Measurements from ENCODE around the gene CD7. TPM values are rescaled to one million over a fixed set of nuclear protein-coding genes. Genes with fewer than 3 reads are reported as not detected.

Gene CD7
- total and polyA plus RNA-seq, 2 donors from 2014 or later = 1.0 to 9.2 TPM

GRCh38 chr17:82345151-82345976 is 28.0 kb upstream of the CD7 start:
- FAIRE-seq = no peak

GRCh38 chr17:82344175-82344907 is 26.9 kb upstream of the CD7 start:
- no peak overlapping the region for H3K4me3 ChIP-seq (ENCODE audit: low read length in 3 of 3)
- peaks cover 0 to 3% (median 0%) of the 10 kb centered on the region in 3 donors for H3K4me1 ChIP-seq (ENCODE audit: control insufficient read depth in 2 of 3, insufficient read depth in 2 of 3, low read depth in 1 of 3, low read length in 3 of 3)
- no peak overlapping the region for H3K27ac ChIP-seq (ENCODE audit: low read depth in 2 of 2, low read length in 2 of 2)
- intact Hi-C loops (cut with DNase I) = no loop called here
- DNase-seq (no peak), FAIRE-seq (no peak)
- H3K27me3 ChIP-seq (ENCODE audit: control insufficient read depth, insufficient read depth, low read length) = no peaks in the 10 kb centered on the region
- H3K9ac ChIP-seq (ENCODE audit: low read length in 3 of 3) = no peak overlapping the region
- no peaks in the 10 kb centered on the region for H3K36me3 ChIP-seq (ENCODE audit: control insufficient read depth in 2 of 3, insufficient read depth in 3 of 3, low read length in 3 of 3)
- no peak for TF ChIP-seq CTCF (IDR thresholded peaks at IDR 0.05; ENCODE audit: borderline replicate concordance, extremely low read depth, insufficient read depth)
- H3K9me3 ChIP-seq (ENCODE audit: control insufficient read depth in 2 of 3, insufficient read depth in 1 of 3, low read length in 3 of 3) = no peaks in the 10 kb centered on the region

More at GRCh38 chr17:82345151-82345976, 28.0 kb upstream of the CD7 start:
- Histone ChIP-seq H3K27me3 (ENCODE audit: control insufficient read depth, insufficient read depth, low read length) (no peaks in the 10 kb centered on the region), H3K27ac (ENCODE audit: low read depth in 2 of 2, low read length in 2 of 2) (no peak overlapping the region), H3K4me3 (ENCODE audit: low read length in 3 of 3) (no peak overlapping the region), H3K4me1 (ENCODE audit: control insufficient read depth in 2 of 3, insufficient read depth in 2 of 3, low read depth in 1 of 3, low read length in 3 of 3) (no peaks in the 10 kb centered on the region), H3K36me3 (ENCODE audit: control insufficient read depth in 2 of 3, insufficient read depth in 3 of 3, low read length in 3 of 3) (no peaks in the 10 kb centered on the region), H3K9me3 (ENCODE audit: control insufficient read depth in 2 of 3, insufficient read depth in 1 of 3, low read length in 3 of 3) (no peaks in the 10 kb centered on the region), H3K9ac (ENCODE audit: low read length in 3 of 3) (no peak overlapping the region)
- no peak for TF ChIP-seq CTCF (IDR thresholded peaks at IDR 0.05; ENCODE audit: borderline replicate concordance, extremely low read depth, insufficient read depth)
- no peak for DNase-seq
- intact Hi-C loops (cut with DNase I) = no loop called here

GRCh38 chr17:82343560-82343959 is 26.2 kb upstream of the CD7 start:
- H3K4me1 ChIP-seq (ENCODE audit: control insufficient read depth in 2 of 3, insufficient read depth in 2 of 3, low read depth in 1 of 3, low read length in 3 of 3) = peaks cover 0 to 8% (median 0%) of the 10 kb centered on the region in 3 donors
- H3K27me3 ChIP-seq (ENCODE audit: control insufficient read depth, insufficient read depth, low read length) = no peaks in the 10 kb centered on the region
- no peak overlapping the region for H3K9ac ChIP-seq (ENCODE audit: low read length in 3 of 3)
- DNase-seq (no peak), FAIRE-seq (no peak)
- no peak for TF ChIP-seq CTCF (IDR thresholded peaks at IDR 0.05; ENCODE audit: borderline replicate concordance, extremely low read depth, insufficient read depth)
- H3K9me3 ChIP-seq (ENCODE audit: control insufficient read depth in 2 of 3, insufficient read depth in 1 of 3, low read length in 3 of 3) = no peaks in the 10 kb centered on the region
- intact Hi-C loops (cut with DNase I) = no loop called here
- no peak overlapping the region for H3K27ac ChIP-seq (ENCODE audit: low read depth in 2 of 2, low read length in 2 of 2)
- H3K4me3 ChIP-seq (ENCODE audit: low read length in 3 of 3) = no peak overlapping the region
- H3K36me3 ChIP-seq (ENCODE audit: control insufficient read depth in 2 of 3, insufficient read depth in 3 of 3, low read length in 3 of 3) = no peaks in the 10 kb centered on the region
